BLaER1 treated with 17β-estradiol and CSF1 and Interleukin-3, amounts not matched to agents 10 nM and 100 nM (cell line): ENCODE data around the gene GOLT1A.

Experiments
- H3K27ac ChIP-seq, 11 experiments: shearing (Covaris generic); formaldehyde crosslinking; 2 replicates each; pipeline ENCODE4 v1.8.1; 2022
- H3K27me3 ChIP-seq, 11 experiments: shearing (Covaris generic); formaldehyde crosslinking; 2 replicates each; pipeline ENCODE4 v1.8.1; 2022
- H3K36me3 ChIP-seq, 11 experiments: shearing (Covaris generic); formaldehyde crosslinking; 2 replicates each; pipeline ENCODE4 v1.8.1; 2022
- H3K4me1 ChIP-seq, 10 experiments: shearing (Covaris generic); formaldehyde crosslinking; 2 replicates each; pipeline ENCODE4 v1.8.1; 2022
- H3K4me2 ChIP-seq, 11 experiments: shearing (Covaris generic); formaldehyde crosslinking; 2 replicates each; pipeline ENCODE4 v1.8.1; 2022
- H3K4me3 ChIP-seq, 10 experiments: shearing (Covaris generic); formaldehyde crosslinking; 2 replicates each; pipeline ENCODE4 v1.8.1; 2022
- H3K9ac ChIP-seq, 11 experiments: shearing (Covaris generic); formaldehyde crosslinking; 2 replicates each; pipeline ENCODE4 v1.8.1; 2022
- H3K9me3 ChIP-seq, 11 experiments: shearing (Covaris generic); formaldehyde crosslinking; replicated peaks in 1 of 11; 2 replicates each; pipeline ENCODE4 v1.8.1; 2022
- H4K20me1 ChIP-seq, 11 experiments: shearing (Covaris generic); formaldehyde crosslinking; 2 replicates each; pipeline ENCODE4 v1.8.1; 2022
- Cebpa-rat ChIP-seq, 11 experiments: shearing (Covaris generic); IDR thresholded peaks; 2 replicates each; pipeline ENCODE4 v1.8.1; 2022

The GOLT1A gene

GRCh38 chr1:204198348-204199340, 15.1 kb downstream of the GOLT1A start:
- H3K9ac ChIP-seq: peak overlapping the region in 4 of 11 experiments; percentile 8 to 60 (median 38); a peak in 5 of 22 replicates
- peaks cover 24 to 69% (median 60%) of the 10 kb centered on the region in 10 experiments for H3K4me1 ChIP-seq
- no peak overlapping the region for H3K4me3 ChIP-seq
- H3K9me3 ChIP-seq: no peaks in the 10 kb centered on the region
- no peaks in the 10 kb centered on the region for H3K36me3 ChIP-seq
- no peaks in the 10 kb centered on the region; a peak in 1 of 22 replicates for H4K20me1 ChIP-seq
- H3K27ac ChIP-seq: peak overlapping the region in 6 of 11 experiments; percentile 1 to 48 (median 40); a peak in 9 of 22 replicates
- H3K27me3 ChIP-seq: peaks cover 0 to 7% (median 0%) of the 10 kb centered on the region in 11 experiments; a peak in 1 of 22 replicates
- TF ChIP-seq Cebpa-rat (IDR thresholded peaks at IDR 0.05): no peak
- peak overlapping the region; percentile 55 to 95 (median 85) for H3K4me2 ChIP-seq

- Histone ChIP-seq H4K20me1 (no peaks in the 10 kb centered on the region; a peak in 1 of 22 replicates), H3K4me2 (peak overlapping the region in 9 of 11 experiments; percentile 81 to 96 (median 91); a peak in 16 of 22 replicates), H3K9ac (peak overlapping the region in 1 of 11 experiments; percentile 50; a peak in 1 of 22 replicates), H3K9me3 (no peaks in the 10 kb centered on the region), H3K27ac (peak overlapping the region in 2 of 11 experiments; percentile 33 to 82; a peak in 1 of 22 replicates), H3K4me1 (peaks cover 31 to 85% (median 75%) of the 10 kb centered on the region in 10 experiments), H3K4me3 (no peak overlapping the region), H3K27me3 (peaks cover 0 to 7% (median 0%) of the 10 kb centered on the region in 11 experiments; a peak in 1 of 22 replicates), H3K36me3 (no peaks in the 10 kb centered on the region)
- no peak for TF ChIP-seq Cebpa-rat (IDR thresholded peaks at IDR 0.05)
Observed at GRCh38 chr1:204197068-204197467, 16.7 kb downstream of the GOLT1A start.

- H3K9ac ChIP-seq: peak within 1 kb of the TSS in 4 of 11 experiments; percentile 9 to 50 (median 30); a peak in 5 of 22 replicates
- no peak within 1 kb of the TSS for H3K4me3 ChIP-seq
- no peak for TF ChIP-seq Cebpa-rat (IDR thresholded peaks at IDR 0.05)
- H4K20me1 ChIP-seq: no peaks in the 10 kb centered on the region; a peak in 1 of 22 replicates
- H3K4me1 ChIP-seq: peaks cover 37 to 93% (median 84%) of the 10 kb centered on the region in 10 experiments
- no peaks in the 10 kb centered on the region for H3K36me3 ChIP-seq
- H3K9me3 ChIP-seq: no peaks in the 10 kb centered on the region
- H3K27me3 ChIP-seq: peaks cover 0 to 7% (median 0%) of the 10 kb centered on the region in 11 experiments; a peak in 1 of 22 replicates
- H3K27ac ChIP-seq: peak within 1 kb of the TSS in 4 of 11 experiments; percentile 20 to 82 (median 43); a peak in 6 of 22 replicates
- peak within 1 kb of the TSS in 10 of 11 experiments; percentile 17 to 96 (median 89); a peak in 20 of 22 replicates for H3K4me2 ChIP-seq
Observed at GRCh38 chr1:204196068-204196795, 17.6 kb downstream of the GOLT1A start, which contains the start of gene KISS1. Gene KISS1, minus strand, starts transcription at chr1:204196491. Its CDS starts 3,615 bp downstream, at chr1:204192876.

GRCh38 chr1:204194771-204195170, 19.0 kb downstream of the GOLT1A start:
- H3K9ac ChIP-seq: peak overlapping the region in 8 of 11 experiments; percentile 2 to 71 (median 46); a peak in 12 of 22 replicates
- TF ChIP-seq Cebpa-rat (IDR thresholded peaks at IDR 0.05): no peak
- peak overlapping the region; percentile 54 to 96 (median 87) for H3K4me2 ChIP-seq
- H3K9me3 ChIP-seq: no peaks in the 10 kb centered on the region
- H3K27ac ChIP-seq: peak overlapping the region in 8 of 11 experiments; percentile 45 to 87 (median 70); a peak in 15 of 22 replicates
- H4K20me1 ChIP-seq: no peaks in the 10 kb centered on the region; a peak in 1 of 22 replicates
- H3K27me3 ChIP-seq: peaks cover 0 to 7% (median 0%) of the 10 kb centered on the region in 11 experiments; a peak in 1 of 22 replicates
- H3K4me3 ChIP-seq: peak overlapping the region in 5 of 10 experiments; percentile 0 to 20 (median 14); a peak in 4 of 20 replicates
- H3K36me3 ChIP-seq: no peaks in the 10 kb centered on the region
- peaks cover 49 to 99% (median 95%) of the 10 kb centered on the region in 10 experiments for H3K4me1 ChIP-seq

GRCh38 chr1:204194080-204194479, 19.7 kb downstream of the GOLT1A start:
- Histone ChIP-seq H3K4me1 (peaks cover 52 to 99% (median 95%) of the 10 kb centered on the region in 10 experiments), H3K27ac (peak overlapping the region in 7 of 11 experiments; percentile 45 to 87 (median 82); a peak in 12 of 22 replicates), H3K36me3 (no peaks in the 10 kb centered on the region), H3K4me2 (peak overlapping the region; percentile 54 to 96 (median 87)), H3K27me3 (peaks cover 0 to 7% (median 0%) of the 10 kb centered on the region in 11 experiments; a peak in 1 of 22 replicates), H4K20me1 (no peaks in the 10 kb centered on the region; a peak in 1 of 22 replicates), H3K9ac (peak overlapping the region in 6 of 11 experiments; percentile 19 to 71 (median 62); a peak in 8 of 22 replicates), H3K4me3 (peak overlapping the region in 2 of 10 experiments; percentile 1 to 14; a peak in 2 of 20 replicates), H3K9me3 (no peaks in the 10 kb centered on the region)
- peak in 1 of 11 experiments; percentile 31; a peak in 1 of 22 replicates for TF ChIP-seq Cebpa-rat (IDR thresholded peaks at IDR 0.05)

- peak overlapping the region in 4 of 11 experiments; percentile 82 to 87 (median 84); a peak in 8 of 22 replicates for H3K27ac ChIP-seq
- no peaks in the 10 kb centered on the region; a peak in 1 of 22 replicates for H4K20me1 ChIP-seq
- no peak for TF ChIP-seq Cebpa-rat (IDR thresholded peaks at IDR 0.05)
- no peak overlapping the region for H3K4me3 ChIP-seq
- peak overlapping the region; percentile 16 to 96 (median 87); a peak in 19 of 22 replicates for H3K4me2 ChIP-seq
- H3K9ac ChIP-seq: peak overlapping the region in 3 of 11 experiments; percentile 3 to 20 (median 7); a peak in 4 of 22 replicates
- H3K4me1 ChIP-seq: peaks cover 57 to 99% (median 95%) of the 10 kb centered on the region in 10 experiments
- no peaks in the 10 kb centered on the region for H3K9me3 ChIP-seq
- H3K27me3 ChIP-seq: peaks cover 0 to 7% (median 0%) of the 10 kb centered on the region in 11 experiments; a peak in 1 of 22 replicates
- H3K36me3 ChIP-seq: no peaks in the 10 kb centered on the region
Observed at GRCh38 chr1:204192589-204193352, 21.0 kb downstream of the GOLT1A start.

- peaks cover 0 to 7% (median 0%) of the 10 kb centered on the region in 11 experiments; a peak in 1 of 22 replicates for H3K27me3 ChIP-seq
- no peaks in the 10 kb centered on the region; a peak in 1 of 22 replicates for H4K20me1 ChIP-seq
- peaks cover 59 to 99% (median 97%) of the 10 kb centered on the region in 10 experiments for H3K4me1 ChIP-seq
- peak overlapping the region in 7 of 11 experiments; percentile 38 to 90 (median 84); a peak in 13 of 22 replicates for H3K27ac ChIP-seq
- no peak for TF ChIP-seq Cebpa-rat (IDR thresholded peaks at IDR 0.05)
- H3K4me2 ChIP-seq: peak overlapping the region; percentile 44 to 96 (median 87)
- no peaks in the 10 kb centered on the region for H3K36me3 ChIP-seq
- H3K4me3 ChIP-seq: no peak overlapping the region
- H3K9ac ChIP-seq: peak overlapping the region in 4 of 11 experiments; percentile 15 to 77 (median 40); a peak in 5 of 22 replicates
- H3K9me3 ChIP-seq: no peaks in the 10 kb centered on the region
Observed at GRCh38 chr1:204192046-204192445, 21.7 kb downstream of the GOLT1A start.
